Measurements from ENCODE around the gene FGGY. TPM values are rescaled to one million over a fixed set of nuclear protein-coding genes. Genes with fewer than 3 reads are reported as not detected.

FGGY gene
- total RNA-seq, 1 donor from 2014 or later: 9.0 TPM

DNA sequence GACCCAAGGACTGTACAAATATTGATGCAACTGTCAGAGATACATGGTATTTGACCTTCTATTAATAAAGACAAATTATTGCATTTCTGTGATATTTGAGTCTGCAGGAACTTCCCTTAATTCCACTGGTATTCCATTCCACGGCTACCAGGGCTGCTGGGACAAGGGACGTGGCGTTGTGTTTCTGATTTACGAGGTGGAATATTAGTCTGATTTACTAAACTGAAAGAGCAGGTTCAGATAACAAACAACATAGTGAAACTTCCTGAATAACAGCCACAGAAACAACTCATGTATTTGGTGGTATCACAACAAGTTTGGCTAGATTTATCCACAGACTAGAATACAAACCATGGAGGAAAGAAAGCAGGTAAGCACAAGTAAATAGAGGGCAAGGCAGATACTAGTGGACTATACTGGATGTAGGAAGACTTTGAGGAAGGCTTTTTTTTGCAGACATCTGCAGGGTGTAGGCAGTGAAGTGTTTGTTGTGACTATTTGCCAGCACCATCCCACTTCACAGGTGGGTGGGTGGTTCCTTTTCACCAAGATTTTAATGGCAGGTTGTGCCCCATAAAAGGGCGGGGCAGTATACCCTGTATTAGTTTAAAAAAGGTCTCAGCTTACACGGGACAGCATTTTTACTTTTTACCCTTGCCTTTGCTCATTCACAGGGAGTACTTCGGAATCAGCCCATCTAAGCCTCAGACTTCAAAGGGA lies 100.4 kb downstream of the FGGY start:
- TF ChIP-seq, protein P1, sequence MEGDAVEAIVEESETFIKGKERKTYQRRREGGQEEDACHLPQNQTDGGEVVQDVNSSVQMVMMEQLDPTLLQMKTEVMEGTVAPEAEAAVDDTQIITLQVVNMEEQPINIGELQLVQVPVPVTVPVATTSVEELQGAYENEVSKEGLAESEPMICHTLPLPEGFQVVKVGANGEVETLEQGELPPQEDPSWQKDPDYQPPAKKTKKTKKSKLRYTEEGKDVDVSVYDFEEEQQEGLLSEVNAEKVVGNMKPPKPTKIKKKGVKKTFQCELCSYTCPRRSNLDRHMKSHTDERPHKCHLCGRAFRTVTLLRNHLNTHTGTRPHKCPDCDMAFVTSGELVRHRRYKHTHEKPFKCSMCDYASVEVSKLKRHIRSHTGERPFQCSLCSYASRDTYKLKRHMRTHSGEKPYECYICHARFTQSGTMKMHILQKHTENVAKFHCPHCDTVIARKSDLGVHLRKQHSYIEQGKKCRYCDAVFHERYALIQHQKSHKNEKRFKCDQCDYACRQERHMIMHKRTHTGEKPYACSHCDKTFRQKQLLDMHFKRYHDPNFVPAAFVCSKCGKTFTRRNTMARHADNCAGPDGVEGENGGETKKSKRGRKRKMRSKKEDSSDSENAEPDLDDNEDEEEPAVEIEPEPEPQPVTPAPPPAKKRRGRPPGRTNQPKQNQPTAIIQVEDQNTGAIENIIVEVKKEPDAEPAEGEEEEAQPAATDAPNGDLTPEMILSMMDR (IDR thresholded peaks at IDR 0.05): no peak
- H3K27me3 Mint-ChIP-seq (ENCODE audit: low read depth): no peaks in the 10 kb centered on the region
- no peak for DNase-seq (ENCODE audit: low spot score)
- H3K4me3 Mint-ChIP-seq (ENCODE audit: unreplicated experiment): no peak overlapping the region
- peak overlapping the region; percentile 0 for H3K27ac Mint-ChIP-seq (ENCODE audit: unreplicated experiment)
- no peaks in the 10 kb centered on the region for H3K9me3 Mint-ChIP-seq (ENCODE audit: low read depth)
- H3K36me3 Mint-ChIP-seq (ENCODE audit: low read depth): no peaks in the 10 kb centered on the region
- H3K4me1 Mint-ChIP-seq (ENCODE audit: low read depth): peaks cover 45% of the 10 kb centered on the region

DNA sequence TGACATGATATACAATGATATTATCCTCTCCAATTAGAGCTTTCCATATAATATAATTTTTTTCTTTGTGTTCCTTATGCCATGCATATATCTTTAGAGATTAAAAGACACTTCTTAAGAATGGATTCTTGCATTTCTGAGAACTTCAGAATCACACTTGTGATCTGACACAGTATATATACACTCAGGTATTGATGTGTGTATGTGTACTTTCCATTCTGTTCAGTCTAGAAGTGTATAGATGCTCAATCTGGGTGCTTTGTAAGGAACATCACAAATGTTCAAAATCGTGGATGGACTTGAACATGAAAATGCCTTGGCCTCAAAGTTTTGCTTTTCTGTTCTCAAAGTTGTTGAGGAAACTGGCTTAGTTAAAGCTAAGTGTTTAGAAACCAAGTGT lies 102.7 kb downstream of the FGGY start:
- no peak overlapping the region for H3K4me3 Mint-ChIP-seq (ENCODE audit: unreplicated experiment)
- no peak for DNase-seq (ENCODE audit: low spot score)
- peaks cover 22% of the 10 kb centered on the region for H3K4me1 Mint-ChIP-seq (ENCODE audit: low read depth)
- TF ChIP-seq, protein P1 (IDR thresholded peaks at IDR 0.05): no peak
- no peaks in the 10 kb centered on the region for H3K36me3 Mint-ChIP-seq (ENCODE audit: low read depth)
- H3K27ac Mint-ChIP-seq (ENCODE audit: unreplicated experiment): no peak overlapping the region
- no peaks in the 10 kb centered on the region for H3K9me3 Mint-ChIP-seq (ENCODE audit: low read depth)
- H3K27me3 Mint-ChIP-seq (ENCODE audit: low read depth): no peaks in the 10 kb centered on the region

DNA sequence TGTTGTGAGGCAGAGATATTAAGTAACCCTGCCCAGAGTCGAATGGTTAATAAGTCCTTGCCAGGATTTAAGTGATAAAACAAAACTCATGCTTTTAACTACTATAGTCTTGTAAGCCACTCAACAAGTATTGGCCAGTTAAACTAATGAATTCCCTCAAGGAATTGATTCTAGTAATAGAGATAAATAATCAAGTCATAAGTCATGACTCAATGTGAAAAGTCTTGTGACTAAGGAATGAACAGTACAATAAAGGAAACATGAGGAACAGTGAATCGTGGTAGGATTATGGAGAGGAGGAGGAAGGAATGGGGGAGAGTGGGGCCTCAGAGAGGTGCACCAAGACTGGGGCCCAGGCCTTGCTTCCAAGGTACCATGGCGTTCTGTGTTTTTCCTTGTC lies 104.7 kb downstream of the FGGY start:
- DNase-seq (ENCODE audit: low spot score): no peak
- TF ChIP-seq, protein P1 (IDR thresholded peaks at IDR 0.05): no peak
- Mint-ChIP-seq H3K36me3 (ENCODE audit: low read depth) (no peaks in the 10 kb centered on the region), H3K9me3 (ENCODE audit: low read depth) (peaks cover 2% of the 10 kb centered on the region), H3K27me3 (ENCODE audit: low read depth) (no peaks in the 10 kb centered on the region), H3K27ac (ENCODE audit: unreplicated experiment) (no peak overlapping the region), H3K4me1 (ENCODE audit: low read depth) (peaks cover 10% of the 10 kb centered on the region), H3K4me3 (ENCODE audit: unreplicated experiment) (no peak overlapping the region)

GRCh38 chr1:59404796-59405195 lies 107.9 kb downstream of the FGGY start:
- Mint-ChIP-seq H3K4me1 (ENCODE audit: low read depth) (peaks cover 26% of the 10 kb centered on the region), H3K27ac (ENCODE audit: unreplicated experiment) (no peak overlapping the region), H3K4me3 (ENCODE audit: unreplicated experiment) (no peak overlapping the region), H3K36me3 (ENCODE audit: low read depth) (no peaks in the 10 kb centered on the region), H3K9me3 (ENCODE audit: low read depth) (peaks cover 2% of the 10 kb centered on the region), H3K27me3 (ENCODE audit: low read depth) (no peaks in the 10 kb centered on the region)
- TF ChIP-seq, protein P1 (IDR thresholded peaks at IDR 0.05): no peak
- no peak for DNase-seq (ENCODE audit: low spot score)

DNA sequence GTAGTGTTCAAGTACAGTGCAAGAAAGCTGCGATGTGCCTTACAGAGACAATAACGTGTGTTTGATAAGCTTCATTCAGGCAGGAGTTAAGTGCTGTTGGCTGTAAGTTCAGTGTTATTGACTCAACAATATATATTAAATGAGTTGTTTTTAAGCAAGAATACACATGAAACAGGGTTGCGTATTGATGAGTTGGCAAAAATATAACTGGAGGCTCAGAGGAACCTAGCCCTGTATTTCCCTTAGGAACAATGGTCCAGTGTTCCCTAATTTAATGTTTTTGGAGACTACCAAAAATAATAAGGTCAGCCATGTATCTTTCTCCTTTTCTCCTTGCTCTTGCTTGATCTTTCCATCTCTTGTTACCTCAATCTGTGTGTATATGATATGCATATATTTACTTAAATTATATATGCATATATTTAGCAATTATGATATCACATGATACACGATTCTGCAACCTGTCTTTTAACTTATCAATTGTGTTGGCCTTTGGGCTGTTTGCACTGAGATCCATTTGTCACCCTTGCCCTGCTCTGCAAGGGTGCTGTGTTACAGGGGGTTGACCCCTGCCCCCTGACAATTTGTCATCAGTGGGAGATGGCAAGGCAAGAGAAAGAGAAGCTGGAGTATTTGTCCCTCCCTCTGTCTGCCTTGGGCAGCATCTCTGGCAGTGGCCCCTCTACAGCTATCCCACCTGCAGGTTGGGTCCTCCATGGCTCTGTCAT lies 109.7 kb downstream of the FGGY start:
- H3K36me3 Mint-ChIP-seq (ENCODE audit: low read depth): no peaks in the 10 kb centered on the region
- no peaks in the 10 kb centered on the region for H3K27me3 Mint-ChIP-seq (ENCODE audit: low read depth)
- H3K4me1 Mint-ChIP-seq (ENCODE audit: low read depth): peaks cover 30% of the 10 kb centered on the region
- TF ChIP-seq, protein P1 (IDR thresholded peaks at IDR 0.05): no peak
- H3K9me3 Mint-ChIP-seq (ENCODE audit: low read depth): peaks cover 2% of the 10 kb centered on the region
- DNase-seq (ENCODE audit: low spot score): no peak
- H3K4me3 Mint-ChIP-seq (ENCODE audit: unreplicated experiment): no peak overlapping the region
- H3K27ac Mint-ChIP-seq (ENCODE audit: unreplicated experiment): no peak overlapping the region

Measured in chondrocyte (in vitro differentiated cells).